ENCODE measurements around the gene DNAJB14. TPM values are rescaled to one million over a fixed set of nuclear protein-coding genes. Genes with fewer than 3 reads are reported as not detected.

The DNAJB14 gene
- total and polyA plus RNA-seq, 2 donors (not counting 1 experiment from before 2014, with no cell fraction given): 25.1 to 41.5 TPM

DNA sequence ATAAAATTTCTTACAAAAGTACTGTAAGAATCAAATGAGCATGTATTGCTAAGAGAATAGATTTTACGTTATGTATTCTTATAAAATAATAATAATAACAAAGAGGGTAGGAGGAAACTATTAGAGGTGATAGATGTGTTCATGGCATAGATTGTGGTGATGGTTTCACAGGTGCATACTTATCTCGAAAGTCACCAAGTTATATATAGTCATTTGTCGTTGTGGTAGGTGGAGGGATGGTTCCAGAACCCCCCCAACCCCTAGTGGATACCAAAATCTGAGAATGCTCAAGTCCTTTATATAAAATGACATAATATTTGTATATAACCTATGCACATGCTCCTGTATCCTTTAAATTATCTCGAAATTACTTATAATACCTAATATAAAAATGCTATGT, 40.4 kb upstream of the DNAJB14 start:
- peaks cover 4% of the 10 kb centered on the region for H3K4me1 ChIP-seq (ENCODE audit: control insufficient read depth, extremely low read depth, insufficient read depth, low read length)

GRCh38 chr4:99983289-99983943, 37.0 kb upstream of the DNAJB14 start:
- no peak overlapping the region for H3K4me3 ChIP-seq (replicated peaks in 1 of 4; ENCODE audit: control extremely low read depth in 1 of 4, insufficient read depth in 1 of 4, low read depth in 3 of 4, low read length in 4 of 4)
- DNase-seq (ENCODE audit: low read depth in 2 of 2): no peak
- H3K36me3 ChIP-seq (ENCODE audit: control insufficient read depth, insufficient read depth, low read length): no peaks in the 10 kb centered on the region
- H3K79me2 ChIP-seq (ENCODE audit: control insufficient read depth, insufficient read depth, low read length): no peaks in the 10 kb centered on the region
- no peaks in the 10 kb centered on the region for H3K9me3 ChIP-seq (ENCODE audit: control insufficient read depth, insufficient read depth, low read depth, low read length)
- H4K20me1 ChIP-seq (ENCODE audit: control insufficient read depth, extremely low read depth, insufficient read depth, low read length): no peaks in the 10 kb centered on the region
- no peak overlapping the region for H3K27ac ChIP-seq (ENCODE audit: insufficient read depth, low read length)
- H3K9ac ChIP-seq (ENCODE audit: insufficient read depth, low read length): no peak overlapping the region
- no peak overlapping the region for H2AFZ ChIP-seq (ENCODE audit: low read length)
- no peak for TF ChIP-seq EZH2 (IDR thresholded peaks at IDR 0.05; ENCODE audit: low read length, missing control alignments)
- TF ChIP-seq, protein P1, sequence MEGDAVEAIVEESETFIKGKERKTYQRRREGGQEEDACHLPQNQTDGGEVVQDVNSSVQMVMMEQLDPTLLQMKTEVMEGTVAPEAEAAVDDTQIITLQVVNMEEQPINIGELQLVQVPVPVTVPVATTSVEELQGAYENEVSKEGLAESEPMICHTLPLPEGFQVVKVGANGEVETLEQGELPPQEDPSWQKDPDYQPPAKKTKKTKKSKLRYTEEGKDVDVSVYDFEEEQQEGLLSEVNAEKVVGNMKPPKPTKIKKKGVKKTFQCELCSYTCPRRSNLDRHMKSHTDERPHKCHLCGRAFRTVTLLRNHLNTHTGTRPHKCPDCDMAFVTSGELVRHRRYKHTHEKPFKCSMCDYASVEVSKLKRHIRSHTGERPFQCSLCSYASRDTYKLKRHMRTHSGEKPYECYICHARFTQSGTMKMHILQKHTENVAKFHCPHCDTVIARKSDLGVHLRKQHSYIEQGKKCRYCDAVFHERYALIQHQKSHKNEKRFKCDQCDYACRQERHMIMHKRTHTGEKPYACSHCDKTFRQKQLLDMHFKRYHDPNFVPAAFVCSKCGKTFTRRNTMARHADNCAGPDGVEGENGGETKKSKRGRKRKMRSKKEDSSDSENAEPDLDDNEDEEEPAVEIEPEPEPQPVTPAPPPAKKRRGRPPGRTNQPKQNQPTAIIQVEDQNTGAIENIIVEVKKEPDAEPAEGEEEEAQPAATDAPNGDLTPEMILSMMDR (conservative IDR thresholded peaks at IDR 0.05 in 1 of 2, IDR thresholded peaks at IDR 0.05 in 1 of 2; ENCODE audit: low read depth in 1 of 2, low read length in 2 of 2): no peak
- H3K27me3 ChIP-seq (ENCODE audit: control insufficient read depth, insufficient read depth, low read length): no peaks in the 10 kb centered on the region
- H3K4me1 ChIP-seq (ENCODE audit: control insufficient read depth, extremely low read depth, insufficient read depth, low read length): peaks cover 4% of the 10 kb centered on the region
- no peak overlapping the region for H3K4me2 ChIP-seq (ENCODE audit: extremely low read depth, insufficient read depth, low read length)

More for the DNA sequence above, 40.4 kb upstream of the DNAJB14 start:
- no peaks in the 10 kb centered on the region for H3K36me3 ChIP-seq (ENCODE audit: control insufficient read depth, insufficient read depth, low read length)
- no peak overlapping the region for H3K9ac ChIP-seq (ENCODE audit: insufficient read depth, low read length)
- H2AFZ ChIP-seq (ENCODE audit: low read length): no peak overlapping the region
- no peak for DNase-seq (ENCODE audit: low read depth in 2 of 2)
- no peaks in the 10 kb centered on the region for H3K79me2 ChIP-seq (ENCODE audit: control insufficient read depth, insufficient read depth, low read length)
- H3K27me3 ChIP-seq (ENCODE audit: control insufficient read depth, insufficient read depth, low read length): no peaks in the 10 kb centered on the region
- no peak for TF ChIP-seq EZH2 (IDR thresholded peaks at IDR 0.05; ENCODE audit: low read length, missing control alignments)
- TF ChIP-seq, protein P1 (conservative IDR thresholded peaks at IDR 0.05 in 1 of 2, IDR thresholded peaks at IDR 0.05 in 1 of 2; ENCODE audit: low read depth in 1 of 2, low read length in 2 of 2): no peak
- H3K27ac ChIP-seq (ENCODE audit: insufficient read depth, low read length): no peak overlapping the region
- H3K9me3 ChIP-seq (ENCODE audit: control insufficient read depth, insufficient read depth, low read depth, low read length): no peaks in the 10 kb centered on the region
- H3K4me2 ChIP-seq (ENCODE audit: extremely low read depth, insufficient read depth, low read length): no peak overlapping the region
- no peak overlapping the region for H3K4me3 ChIP-seq (replicated peaks in 1 of 4; ENCODE audit: control extremely low read depth in 1 of 4, insufficient read depth in 1 of 4, low read depth in 3 of 4, low read length in 4 of 4)
- H4K20me1 ChIP-seq (ENCODE audit: control insufficient read depth, extremely low read depth, insufficient read depth, low read length): no peaks in the 10 kb centered on the region

GRCh38 chr4:99979872-99980271, 33.5 kb upstream of the DNAJB14 start:
- DNase-seq (ENCODE audit: low read depth in 2 of 2): peak; percentile 13 to 32
- no peak overlapping the region for H3K4me2 ChIP-seq (ENCODE audit: extremely low read depth, insufficient read depth, low read length)
- TF ChIP-seq, protein P1 (conservative IDR thresholded peaks at IDR 0.05 in 1 of 2, IDR thresholded peaks at IDR 0.05 in 1 of 2; ENCODE audit: low read depth in 1 of 2, low read length in 2 of 2): no peak
- TF ChIP-seq EZH2 (IDR thresholded peaks at IDR 0.05; ENCODE audit: low read length, missing control alignments): no peak
- no peak overlapping the region for H3K9ac ChIP-seq (ENCODE audit: insufficient read depth, low read length)
- H2AFZ ChIP-seq (ENCODE audit: low read length): no peak overlapping the region
- no peaks in the 10 kb centered on the region for H3K27me3 ChIP-seq (ENCODE audit: control insufficient read depth, insufficient read depth, low read length)
- peaks cover 4% of the 10 kb centered on the region for H3K4me1 ChIP-seq (ENCODE audit: control insufficient read depth, extremely low read depth, insufficient read depth, low read length)
- H4K20me1 ChIP-seq (ENCODE audit: control insufficient read depth, extremely low read depth, insufficient read depth, low read length): no peaks in the 10 kb centered on the region
- H3K4me3 ChIP-seq (replicated peaks in 1 of 4; ENCODE audit: control extremely low read depth in 1 of 4, insufficient read depth in 1 of 4, low read depth in 3 of 4, low read length in 4 of 4): no peak overlapping the region
- no peaks in the 10 kb centered on the region for H3K36me3 ChIP-seq (ENCODE audit: control insufficient read depth, insufficient read depth, low read length)
- H3K9me3 ChIP-seq (ENCODE audit: control insufficient read depth, insufficient read depth, low read depth, low read length): no peaks in the 10 kb centered on the region
- H3K27ac ChIP-seq (ENCODE audit: insufficient read depth, low read length): no peak overlapping the region
- H3K79me2 ChIP-seq (ENCODE audit: control insufficient read depth, insufficient read depth, low read length): no peaks in the 10 kb centered on the region
